Adipocyte (in vitro differentiated cells): ENCODE results near the gene ARHGEF11.
"Not testable (repeated sequence)": the region's sequence is repeated elsewhere in the genome, so short reads cannot be mapped to it uniquely, and the experiment has no call there.

Source experiments
- DNase-seq: peaks from one replicate; pipeline ENCODE4 v3.0.0-alpha.2; 2015; ENCODE audit warnings: low read depth
- H3K27me3 ChIP-seq: replicated peaks from 2 replicates; pipeline ENCODE4 v1.7.0; 2013; ENCODE audit warnings: mild to moderate bottlenecking, low read length, moderate library complexity; ENCODE audit not compliant: control insufficient read depth, insufficient read depth
- H3K36me3 ChIP-seq: 2 replicates; pipeline ENCODE4 v1.7.0; 2013; ENCODE audit warnings: low read length, mild to moderate bottlenecking, moderate library complexity; ENCODE audit not compliant: control insufficient read depth, insufficient read depth, severe bottlenecking
- H3K4me1 ChIP-seq: 2 replicates; pipeline ENCODE4 v1.7.0; 2013; ENCODE audit warnings: mild to moderate bottlenecking, low read length, moderate library complexity; ENCODE audit not compliant: control insufficient read depth, insufficient read depth
- H3K4me3 ChIP-seq: 2 replicates; pipeline ENCODE4 v1.7.0; 2013; ENCODE audit warnings: mild to moderate bottlenecking, low read length, moderate library complexity
- H3K9ac ChIP-seq: 2 replicates; pipeline ENCODE4 v1.7.0; 2013; ENCODE audit warnings: mild to moderate bottlenecking, low read length, moderate library complexity
- H3K9me3 ChIP-seq: 2 replicates; pipeline ENCODE4 v1.7.0; 2013; ENCODE audit warnings: mild to moderate bottlenecking, low read length, moderate library complexity; ENCODE audit not compliant: control insufficient read depth

The ARHGEF11 gene

GRCh38 chr1:156929596-156930238, 115.8 kb downstream of the ARHGEF11 start:
- Histone ChIP-seq H3K4me3 (no peak overlapping the region), H3K9me3 (no peaks in the 10 kb centered on the region), H3K27me3 (peaks cover 9% of the 10 kb centered on the region), H3K36me3 (peaks cover 7% of the 10 kb centered on the region), H3K9ac (no peak overlapping the region), H3K4me1 (no peaks in the 10 kb centered on the region)
- no peak for DNase-seq

- no peaks in the 10 kb centered on the region for H3K9me3 ChIP-seq
- no peak overlapping the region for H3K4me3 ChIP-seq
- peaks cover 15% of the 10 kb centered on the region for H3K27me3 ChIP-seq
- no peaks in the 10 kb centered on the region for H3K4me1 ChIP-seq
- DNase-seq, result no peak
- no peaks in the 10 kb centered on the region for H3K36me3 ChIP-seq
- no peak overlapping the region for H3K9ac ChIP-seq
Measured at GRCh38 chr1:156928043-156928602, 117.4 kb downstream of the ARHGEF11 start.

DNA sequence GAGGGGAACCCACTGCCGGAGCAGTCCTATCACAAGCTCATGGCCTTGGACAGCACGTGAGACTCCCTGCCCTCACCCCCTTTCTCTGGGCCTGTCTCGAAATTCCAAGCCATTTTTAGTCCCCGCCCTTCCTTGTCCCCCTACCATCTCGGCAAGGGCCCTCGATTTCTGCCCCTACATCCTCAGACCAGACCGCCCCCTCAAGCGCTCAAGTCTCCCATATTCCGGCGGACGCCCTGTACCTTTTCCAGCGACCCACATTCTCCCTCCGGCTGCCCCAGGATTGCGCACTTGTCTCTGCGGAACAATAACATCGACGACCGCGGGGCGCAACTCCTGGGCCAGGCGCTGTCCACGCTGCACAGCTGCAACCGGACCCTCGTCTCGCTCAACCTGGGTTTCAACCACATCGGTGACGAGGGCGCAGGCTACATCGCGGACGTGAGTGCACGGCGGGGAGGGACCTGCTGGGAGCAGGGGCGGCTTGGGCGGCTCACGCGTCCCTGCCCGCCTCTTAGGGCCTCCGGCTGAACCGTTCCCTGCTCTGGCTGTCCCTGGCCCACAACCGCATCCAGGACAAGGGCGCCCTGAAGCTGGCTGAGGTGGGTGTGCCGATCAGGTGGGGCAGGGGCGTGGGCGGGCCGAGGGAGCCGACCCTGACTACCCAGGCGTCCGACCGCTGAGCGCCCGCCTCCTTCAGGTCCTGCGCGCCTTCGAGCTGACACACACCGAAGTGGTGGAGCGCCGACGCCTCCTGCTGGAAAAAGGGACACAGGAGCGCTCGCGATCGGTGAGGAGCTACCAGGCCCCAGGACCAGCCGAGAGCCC, 118.1 kb downstream of the ARHGEF11 start:
- Histone ChIP-seq H3K4me1 (no peaks in the 10 kb centered on the region), H3K27me3 (peaks cover 22% of the 10 kb centered on the region), H3K4me3 (peak overlapping the region; percentile 36), H3K9ac (no peak overlapping the region), H3K9me3 (no peaks in the 10 kb centered on the region), H3K36me3 (no peaks in the 10 kb centered on the region)
- peak; percentile 93 for DNase-seq

GRCh38 chr1:156926695-156927094, 118.8 kb downstream of the ARHGEF11 start:
- peaks cover 29% of the 10 kb centered on the region for H3K27me3 ChIP-seq
- not testable (repeated sequence) for H3K4me1 ChIP-seq, H3K4me3 ChIP-seq, H3K9me3 ChIP-seq, H3K36me3 ChIP-seq, H3K9ac ChIP-seq, DNase-seq

GRCh38 chr1:156926175-156926574, 119.4 kb downstream of the ARHGEF11 start:
- Histone ChIP-seq H3K9me3 (no peaks in the 10 kb centered on the region), H3K4me1 (no peaks in the 10 kb centered on the region), H3K9ac (no peak overlapping the region), H3K4me3 (no peak overlapping the region), H3K36me3 (no peaks in the 10 kb centered on the region), H3K27me3 (peaks cover 33% of the 10 kb centered on the region)
- DNase-seq, result no peak

DNA sequence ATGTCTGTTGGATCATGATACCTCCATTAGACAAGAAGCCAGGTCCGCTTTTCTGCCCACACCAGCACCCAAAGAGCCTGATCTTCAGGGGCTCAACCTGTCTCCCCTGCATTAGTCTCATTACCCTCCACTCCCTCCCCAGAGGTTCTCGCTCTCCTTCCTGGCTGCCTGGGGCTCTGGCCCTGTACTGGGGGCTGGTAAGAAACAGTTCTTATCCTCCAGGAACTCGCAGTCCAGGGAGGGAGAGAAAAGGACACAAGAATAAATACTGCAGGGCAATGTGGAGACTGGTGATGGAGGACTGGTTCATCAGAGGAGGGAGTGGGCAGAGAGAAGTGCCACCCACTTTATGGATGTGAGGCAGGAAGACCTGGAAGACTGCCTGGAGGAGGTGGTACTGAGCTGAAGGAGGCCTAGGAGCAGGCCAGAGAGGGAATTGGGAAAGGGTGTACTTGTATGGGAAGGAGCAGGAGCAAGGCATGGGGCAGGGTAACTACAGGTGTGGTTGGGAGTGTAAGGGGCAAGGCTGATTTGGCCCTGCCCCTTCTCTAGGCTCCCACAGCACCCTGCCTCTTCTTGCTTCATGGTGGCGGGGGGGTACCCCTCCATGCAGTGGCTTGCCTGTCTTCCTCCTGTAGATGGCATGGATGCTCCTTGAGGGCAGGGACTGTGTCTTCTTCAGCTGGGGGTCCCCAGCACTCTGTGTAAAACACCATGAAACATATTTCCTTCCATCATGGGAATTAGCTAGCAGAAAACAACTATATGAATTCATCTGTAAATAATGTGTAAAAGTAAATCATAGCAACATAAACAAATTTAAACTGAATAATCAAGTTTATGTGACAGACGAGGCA, 120.2 kb downstream of the ARHGEF11 start:
- Histone ChIP-seq H3K9ac (no peak overlapping the region), H3K36me3 (no peaks in the 10 kb centered on the region), H3K9me3 (no peaks in the 10 kb centered on the region), H3K4me3 (no peak overlapping the region), H3K4me1 (no peaks in the 10 kb centered on the region), H3K27me3 (peaks cover 38% of the 10 kb centered on the region)
- no peak for DNase-seq

- Histone ChIP-seq H3K27me3 (peaks cover 38% of the 10 kb centered on the region), H3K4me1 (peaks cover 7% of the 10 kb centered on the region), H3K36me3 (no peaks in the 10 kb centered on the region), H3K9ac (no peak overlapping the region), H3K9me3 (no peaks in the 10 kb centered on the region), H3K4me3 (no peak overlapping the region)
- no peak for DNase-seq
Measured at GRCh38 chr1:156924478-156925153, 120.9 kb downstream of the ARHGEF11 start.

DNA sequence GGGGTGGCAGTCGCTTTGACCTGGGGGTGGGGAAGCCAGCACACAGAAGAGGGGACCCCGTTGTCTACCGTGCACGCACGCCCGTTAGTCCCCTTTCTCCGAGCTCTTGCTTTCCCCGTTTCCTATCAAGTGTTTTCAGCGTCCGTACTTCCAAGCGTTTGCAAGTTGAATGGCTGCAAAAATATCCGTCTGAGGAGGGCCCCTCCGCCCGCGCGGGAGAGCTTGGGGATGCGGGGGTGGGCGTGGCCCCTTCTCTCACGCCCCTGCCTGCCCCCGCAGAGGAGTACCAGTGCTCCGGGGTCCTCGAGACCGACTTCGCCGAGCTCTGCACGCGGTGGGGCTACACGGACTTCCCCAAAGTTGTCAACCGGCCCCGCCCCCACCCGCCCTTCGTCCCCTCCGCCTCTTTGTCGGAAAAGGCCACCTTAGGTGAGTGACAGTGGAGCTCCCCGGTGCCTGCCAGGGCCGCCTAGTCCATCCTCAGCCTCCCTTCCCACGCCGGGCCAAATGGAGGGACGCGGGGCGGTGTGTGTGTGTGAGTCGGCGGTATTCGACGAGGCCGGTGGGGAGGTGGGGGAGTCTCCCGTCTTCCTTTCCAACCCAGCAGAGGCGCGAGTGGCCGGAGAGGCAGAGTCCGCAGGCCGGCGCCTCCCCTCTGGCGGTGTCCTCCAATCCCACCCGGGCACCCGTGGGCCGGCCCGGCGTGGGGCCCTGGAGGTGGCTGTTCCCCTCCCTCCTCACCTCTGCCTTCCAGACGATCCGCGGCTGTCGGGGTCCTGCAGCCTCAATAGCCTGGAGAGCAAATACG, 121.7 kb downstream of the ARHGEF11 start:
- Histone ChIP-seq H3K9me3 (no peaks in the 10 kb centered on the region), H3K36me3 (no peaks in the 10 kb centered on the region), H3K4me3 (no peak overlapping the region), H3K4me1 (peaks cover 7% of the 10 kb centered on the region), H3K9ac (no peak overlapping the region), H3K27me3 (peaks cover 33% of the 10 kb centered on the region)
- DNase-seq, result no peak

GRCh38 chr1:156922986-156923669, 122.4 kb downstream of the ARHGEF11 start:
- peaks cover 30% of the 10 kb centered on the region for H3K27me3 ChIP-seq
- no peaks in the 10 kb centered on the region for H3K9me3 ChIP-seq
- no peak overlapping the region for H3K4me3 ChIP-seq
- peaks cover 10% of the 10 kb centered on the region for H3K4me1 ChIP-seq
- H3K9ac ChIP-seq, result no peak overlapping the region
- no peaks in the 10 kb centered on the region for H3K36me3 ChIP-seq
- DNase-seq, result no peak
